OCI-LY1 (cell line): Measurements from ENCODE around the gene DNAJB8.

ENCODE experiments used
- EZH2 ChIP-seq: fragments of 200-600 bp; sonication (generic), shearing (Covaris generic); IDR thresholded peaks from 2 replicates; pipeline ENCODE4 v1.8.0; 2017; ENCODE audit warnings: borderline replicate concordance, mixed run types, mild to moderate bottlenecking, antibody characterized with exemption, low read length, moderate library complexity, mixed read lengths
- TF ChIP-seq, protein P1 (sequence below): fragments of 200-600 bp; sonication (generic), shearing (Covaris generic); IDR thresholded peaks from 2 replicates; pipeline ENCODE4 v1.5.1; 2017; ENCODE audit warnings: mild to moderate bottlenecking, antibody characterized with exemption, low read length, moderate library complexity, mixed read lengths

DNA sequence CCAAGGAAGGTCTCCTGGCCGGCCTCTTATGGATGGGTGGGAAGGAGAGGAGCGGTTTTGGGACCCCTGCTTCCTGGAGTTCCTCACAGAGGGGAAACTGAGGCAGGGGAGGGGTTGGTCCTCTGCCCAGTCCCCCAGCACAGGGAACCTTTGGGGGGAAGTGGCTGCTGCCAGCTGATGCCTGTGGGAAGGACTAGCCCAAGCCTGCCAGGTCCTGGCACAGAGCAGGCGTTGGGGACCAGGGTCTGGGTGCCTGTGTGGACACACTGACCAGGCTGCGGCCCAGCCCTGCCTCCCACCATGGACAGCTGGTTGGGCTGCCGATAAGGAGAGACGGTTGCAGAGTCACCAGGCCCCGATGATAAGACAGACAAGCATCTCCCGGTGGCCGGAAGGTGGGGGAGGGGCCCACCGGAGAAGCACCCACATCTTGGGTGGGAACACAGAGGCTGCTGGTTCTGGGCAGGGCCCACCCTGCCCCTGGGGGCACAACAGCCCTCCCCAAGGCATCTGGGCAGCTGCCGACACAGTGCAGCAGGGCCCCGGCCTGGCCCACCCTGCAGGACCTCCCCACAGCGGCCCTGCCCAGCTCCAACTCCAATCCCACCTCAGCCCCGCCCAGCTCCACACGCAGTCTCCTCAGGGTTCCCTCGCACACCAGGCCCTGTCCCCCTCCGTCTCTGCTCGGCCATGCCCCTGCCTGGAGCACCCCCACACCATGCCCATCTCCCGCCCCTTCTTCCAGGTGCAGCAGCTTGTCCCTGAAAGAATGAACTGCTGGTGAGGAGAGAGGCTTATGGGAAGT, 50.7 kb downstream of the DNAJB8 start:
- TF ChIP-seq EZH2: no peak
- TF ChIP-seq, protein P1, sequence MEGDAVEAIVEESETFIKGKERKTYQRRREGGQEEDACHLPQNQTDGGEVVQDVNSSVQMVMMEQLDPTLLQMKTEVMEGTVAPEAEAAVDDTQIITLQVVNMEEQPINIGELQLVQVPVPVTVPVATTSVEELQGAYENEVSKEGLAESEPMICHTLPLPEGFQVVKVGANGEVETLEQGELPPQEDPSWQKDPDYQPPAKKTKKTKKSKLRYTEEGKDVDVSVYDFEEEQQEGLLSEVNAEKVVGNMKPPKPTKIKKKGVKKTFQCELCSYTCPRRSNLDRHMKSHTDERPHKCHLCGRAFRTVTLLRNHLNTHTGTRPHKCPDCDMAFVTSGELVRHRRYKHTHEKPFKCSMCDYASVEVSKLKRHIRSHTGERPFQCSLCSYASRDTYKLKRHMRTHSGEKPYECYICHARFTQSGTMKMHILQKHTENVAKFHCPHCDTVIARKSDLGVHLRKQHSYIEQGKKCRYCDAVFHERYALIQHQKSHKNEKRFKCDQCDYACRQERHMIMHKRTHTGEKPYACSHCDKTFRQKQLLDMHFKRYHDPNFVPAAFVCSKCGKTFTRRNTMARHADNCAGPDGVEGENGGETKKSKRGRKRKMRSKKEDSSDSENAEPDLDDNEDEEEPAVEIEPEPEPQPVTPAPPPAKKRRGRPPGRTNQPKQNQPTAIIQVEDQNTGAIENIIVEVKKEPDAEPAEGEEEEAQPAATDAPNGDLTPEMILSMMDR: no peak
